Activated B cell treated with CpG ODN at 0.5 μM for 24 hours (primary cell): Measurements from ENCODE around the gene THSD4. TPM values are rescaled to one million over a fixed set of nuclear protein-coding genes. Genes with fewer than 3 reads are reported as not detected.

Source experiments
- ATAC-seq: fragments of 200-7000 bp; cut with Tn5 transposase; one replicate; pipeline ENCODE4 v1.10.0; 2021; ENCODE audit warnings: low read depth, mild to moderate bottlenecking, moderate library complexity
- CTCF ChIA-PET: fragments of 350-600 bp; sonication (Branson Sonifier 250); formaldehyde crosslinking; loops from one replicate; lab custom pipeline; 2021; ENCODE audit warnings: antibody characterized with exemption; lab: Charles Lee
- POLR2A ChIA-PET: fragments of 350-600 bp; sonication (Branson Sonifier 250); formaldehyde crosslinking; loops from one replicate; lab custom pipeline; 2021; ENCODE audit warnings: antibody characterized with exemption; lab: Charles Lee
- DNase-seq: peaks from one replicate; pipeline ENCODE4 v3.0.0; 2022
- H3K27ac Mint-ChIP-seq: one replicate; pipeline ENCODE4 v1.8.0; 2020; ENCODE audit warnings: mixed read lengths
- H3K27me3 Mint-ChIP-seq: one replicate; pipeline ENCODE4 v1.8.0; 2021; ENCODE audit warnings: mixed read lengths
- H3K36me3 Mint-ChIP-seq: one replicate; pipeline ENCODE4 v1.8.0; 2021; ENCODE audit warnings: low read depth, mixed read lengths
- H3K4me1 Mint-ChIP-seq: one replicate; pipeline ENCODE4 v1.8.0; 2021; ENCODE audit warnings: mixed read lengths
- H3K4me3 Mint-ChIP-seq: one replicate; pipeline ENCODE4 v1.8.0; 2020; ENCODE audit warnings: mild to moderate bottlenecking, mixed read lengths
- H3K9me3 Mint-ChIP-seq: one replicate; pipeline ENCODE4 v1.8.0; 2020; ENCODE audit warnings: mixed read lengths
- intact Hi-C: fragments of 100-400 bp; cut with micrococcal nuclease; formaldehyde crosslinking; loops from one replicate; pipeline ENCODE4 v1.15.1; 2024
- total RNA-seq: library from RNA; stranded (reverse); gene quantifications from 2 replicates; pipeline ENCODE4 v1.2.3, GENCODE V29; 2022
- TF ChIP-seq, protein P1 (sequence below): fragments of 200-600 bp; IDR thresholded peaks from one replicate; pipeline ENCODE4 v1.8.0; 2022; ENCODE audit warnings: antibody characterized with exemption, mild to moderate bottlenecking

The THSD4 gene
- total RNA-seq, 1 donor from 2014 or later: not detected

DNA sequence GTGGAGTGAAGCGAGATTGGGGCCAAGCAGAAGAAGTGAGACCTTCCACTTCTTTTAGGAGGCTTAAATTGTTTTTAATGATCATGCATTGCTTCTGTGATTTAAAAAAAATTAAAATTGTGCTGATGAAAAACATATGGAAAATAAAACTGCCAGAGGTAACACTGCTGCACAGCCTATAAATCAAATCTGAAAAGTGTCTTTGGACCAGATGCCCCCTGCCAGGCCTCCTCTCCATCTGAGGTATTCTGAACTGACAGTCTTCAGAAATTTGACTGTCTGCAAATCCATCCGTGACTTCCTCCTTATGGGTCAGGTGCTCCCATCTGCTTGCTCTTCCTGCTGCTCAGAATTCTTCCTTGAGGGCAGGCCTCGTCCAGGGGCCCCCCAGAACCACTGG is 586.5 kb downstream of the THSD4 start:
- ATAC-seq (no peak), DNase-seq (no peak)
- Mint-ChIP-seq H3K36me3 (no peaks in the 10 kb centered on the region), H3K27ac (no peak overlapping the region), H3K9me3 (no peaks in the 10 kb centered on the region), H3K27me3 (peaks cover 30% of the 10 kb centered on the region), H3K4me1 (no peaks in the 10 kb centered on the region), H3K4me3 (no peak overlapping the region)
- TF ChIP-seq, protein P1, sequence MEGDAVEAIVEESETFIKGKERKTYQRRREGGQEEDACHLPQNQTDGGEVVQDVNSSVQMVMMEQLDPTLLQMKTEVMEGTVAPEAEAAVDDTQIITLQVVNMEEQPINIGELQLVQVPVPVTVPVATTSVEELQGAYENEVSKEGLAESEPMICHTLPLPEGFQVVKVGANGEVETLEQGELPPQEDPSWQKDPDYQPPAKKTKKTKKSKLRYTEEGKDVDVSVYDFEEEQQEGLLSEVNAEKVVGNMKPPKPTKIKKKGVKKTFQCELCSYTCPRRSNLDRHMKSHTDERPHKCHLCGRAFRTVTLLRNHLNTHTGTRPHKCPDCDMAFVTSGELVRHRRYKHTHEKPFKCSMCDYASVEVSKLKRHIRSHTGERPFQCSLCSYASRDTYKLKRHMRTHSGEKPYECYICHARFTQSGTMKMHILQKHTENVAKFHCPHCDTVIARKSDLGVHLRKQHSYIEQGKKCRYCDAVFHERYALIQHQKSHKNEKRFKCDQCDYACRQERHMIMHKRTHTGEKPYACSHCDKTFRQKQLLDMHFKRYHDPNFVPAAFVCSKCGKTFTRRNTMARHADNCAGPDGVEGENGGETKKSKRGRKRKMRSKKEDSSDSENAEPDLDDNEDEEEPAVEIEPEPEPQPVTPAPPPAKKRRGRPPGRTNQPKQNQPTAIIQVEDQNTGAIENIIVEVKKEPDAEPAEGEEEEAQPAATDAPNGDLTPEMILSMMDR: no peak
- ChIA-PET POLR2A (no interaction called here), CTCF (no interaction called here)
- intact Hi-C loops: no loop called here

DNA sequence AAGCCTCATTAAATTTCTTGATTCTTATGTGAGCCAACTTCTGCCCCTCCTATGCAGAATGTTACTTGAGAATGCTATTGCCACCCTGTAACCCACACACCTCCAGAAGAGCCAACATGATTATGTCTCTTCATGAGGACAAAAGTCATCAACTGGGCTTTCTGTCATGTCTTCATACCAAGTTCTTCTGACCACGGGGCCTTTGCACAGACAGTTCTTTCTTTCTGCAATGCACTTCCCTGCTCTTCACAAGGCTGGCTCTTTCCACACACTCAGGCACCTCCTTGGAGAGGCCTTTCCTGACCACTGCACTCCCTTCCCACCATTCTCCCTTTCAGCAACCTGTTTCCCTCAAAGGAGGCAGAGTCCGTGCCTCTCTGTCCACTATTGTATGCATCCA is 587.2 kb downstream of the THSD4 start:
- H3K4me3 Mint-ChIP-seq: no peak overlapping the region
- ATAC-seq (no peak), DNase-seq (no peak)
- no peaks in the 10 kb centered on the region for H3K4me1 Mint-ChIP-seq
- TF ChIP-seq, protein P1: no peak
- H3K27ac Mint-ChIP-seq: no peak overlapping the region
- no peaks in the 10 kb centered on the region for H3K9me3 Mint-ChIP-seq
- CTCF ChIA-PET: no interaction called here
- peaks cover 26% of the 10 kb centered on the region for H3K27me3 Mint-ChIP-seq
- POLR2A ChIA-PET: no interaction called here
- H3K36me3 Mint-ChIP-seq: no peaks in the 10 kb centered on the region
- intact Hi-C loops: no loop called here

DNA sequence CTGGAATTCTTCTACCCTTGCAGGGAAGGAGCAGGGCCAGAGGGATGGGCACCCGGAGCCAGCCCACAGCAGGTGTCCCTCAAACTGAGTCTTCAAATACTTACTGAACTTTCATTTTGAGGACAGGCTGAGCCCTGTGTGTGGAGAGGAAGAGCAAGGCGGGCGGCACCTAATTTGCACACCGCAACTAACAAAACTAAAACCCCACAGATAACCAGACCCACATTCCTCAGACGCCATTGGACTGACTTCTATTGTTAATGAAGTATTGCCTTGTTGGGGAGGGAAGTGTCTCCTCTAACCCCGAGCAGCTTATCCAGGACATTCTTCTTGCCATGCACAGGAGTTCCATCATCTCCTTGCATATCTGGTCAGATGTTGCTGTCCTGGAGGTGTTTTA is 589.9 kb downstream of the THSD4 start:
- intact Hi-C loops: no loop called here
- Mint-ChIP-seq H3K27me3 (peaks cover 22% of the 10 kb centered on the region), H3K36me3 (no peaks in the 10 kb centered on the region), H3K27ac (no peak overlapping the region), H3K4me1 (no peaks in the 10 kb centered on the region), H3K9me3 (no peaks in the 10 kb centered on the region), H3K4me3 (no peak overlapping the region)
- no peak for DNase-seq
- TF ChIP-seq, protein P1: no peak
- CTCF ChIA-PET: no interaction called here
- ATAC-seq: no peak
- POLR2A ChIA-PET: no interaction called here

DNA sequence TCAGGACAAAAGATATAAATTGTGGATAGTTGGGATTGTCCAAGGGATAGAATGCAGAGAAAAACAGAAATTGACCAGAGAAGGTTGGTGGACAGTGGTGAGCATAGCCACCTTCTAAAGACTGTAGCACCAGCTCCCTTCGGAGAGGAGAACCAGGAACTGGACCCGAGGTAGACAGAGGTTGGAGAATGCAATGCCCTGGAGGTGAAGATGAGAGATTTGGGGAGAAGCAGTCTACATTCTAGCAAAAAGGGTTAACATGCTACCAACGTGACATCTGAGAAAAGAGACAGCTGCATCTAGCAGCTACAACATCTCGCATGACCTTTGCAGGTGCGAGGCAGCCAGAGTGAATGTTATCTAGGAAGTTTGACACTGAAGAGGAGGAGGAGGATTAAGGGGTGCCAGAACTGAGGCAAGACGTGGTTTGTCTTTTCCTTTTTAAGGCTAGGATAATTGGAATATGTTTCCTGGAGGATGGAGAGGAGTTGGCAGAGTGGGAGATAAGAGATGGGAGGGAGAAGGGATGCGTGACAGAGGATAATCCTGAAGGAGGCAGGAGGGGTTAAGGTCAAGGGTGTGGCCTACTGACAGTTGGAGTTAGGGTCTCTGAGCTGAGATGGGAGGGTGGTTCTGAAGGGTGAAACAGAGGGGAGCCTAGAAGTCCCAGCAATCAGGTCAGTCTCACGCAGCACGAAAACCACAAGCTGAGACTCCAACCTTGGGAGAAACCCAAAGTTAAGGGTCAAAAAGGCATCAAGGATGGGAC is 591.4 kb downstream of the THSD4 start:
- H3K9me3 Mint-ChIP-seq: no peaks in the 10 kb centered on the region
- intact Hi-C loops: no loop called here
- H3K4me3 Mint-ChIP-seq: no peak overlapping the region
- ATAC-seq (no peak), DNase-seq (no peak)
- no peaks in the 10 kb centered on the region for H3K36me3 Mint-ChIP-seq
- H3K27ac Mint-ChIP-seq: no peak overlapping the region
- peaks cover 22% of the 10 kb centered on the region for H3K27me3 Mint-ChIP-seq
- H3K4me1 Mint-ChIP-seq: no peaks in the 10 kb centered on the region
- TF ChIP-seq, protein P1: no peak
- CTCF ChIA-PET: no interaction called here
- POLR2A ChIA-PET: no interaction called here

DNA sequence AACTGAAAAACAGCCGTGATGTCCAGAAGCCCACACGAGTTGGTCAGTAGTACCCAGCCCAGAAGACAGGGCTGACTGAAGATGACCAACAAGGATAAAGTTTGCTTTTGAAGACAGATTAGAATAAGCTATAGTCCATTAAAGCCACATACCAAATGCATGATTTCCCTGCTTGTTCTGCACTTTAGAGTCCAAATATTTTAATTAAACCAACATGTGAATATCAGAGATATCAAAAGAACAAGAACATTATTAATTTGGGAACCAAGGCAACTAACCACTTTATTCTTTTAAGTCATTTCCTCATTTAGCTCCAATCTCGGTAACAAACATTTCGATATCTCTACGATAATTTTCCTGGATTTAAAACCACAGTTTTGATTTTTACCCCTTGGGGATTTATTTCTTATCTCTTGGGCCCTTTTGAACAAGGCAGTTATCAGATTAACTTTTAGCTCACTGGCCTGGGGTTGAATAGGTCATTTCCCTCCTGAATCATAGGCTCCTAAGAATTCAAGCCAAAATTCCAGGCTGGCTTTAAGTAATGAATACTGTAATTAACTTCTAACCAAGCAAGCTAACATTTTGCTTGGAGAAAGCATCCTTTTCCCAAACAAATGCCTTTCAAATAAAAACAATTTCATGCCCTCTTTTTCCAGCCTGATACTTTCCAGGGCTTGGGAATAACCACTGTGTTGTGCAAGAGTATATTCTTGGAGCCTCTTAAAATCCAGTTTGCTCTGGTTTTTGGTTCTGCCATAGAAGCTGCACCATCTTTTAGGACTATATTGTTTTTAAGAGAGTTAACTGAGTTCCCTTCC is 592.2 kb downstream of the THSD4 start:
- intact Hi-C loops: no loop called here
- no peaks in the 10 kb centered on the region for H3K36me3 Mint-ChIP-seq
- no peaks in the 10 kb centered on the region for H3K4me1 Mint-ChIP-seq
- no peak overlapping the region for H3K4me3 Mint-ChIP-seq
- CTCF ChIA-PET: no interaction called here
- H3K27me3 Mint-ChIP-seq: peaks cover 25% of the 10 kb centered on the region
- no peak for ATAC-seq
- POLR2A ChIA-PET: no interaction called here
- TF ChIP-seq, protein P1: no peak
- no peak overlapping the region for H3K27ac Mint-ChIP-seq
- DNase-seq: no peak
- H3K9me3 Mint-ChIP-seq: no peaks in the 10 kb centered on the region
